Stomach smooth muscle (tissue), 2 donors: ENCODE results near the gene TP73.

Experiments used
- H3K27ac ChIP-seq: one replicate; pipeline ENCODE4 v1.7.0; 2013; ENCODE audit warnings: mild to moderate bottlenecking, low read length, inconsistent platforms
- H3K27me3 ChIP-seq, 2 donors: one replicate each; pipeline ENCODE4 v1.7.0; 2013; ENCODE audit warnings: low read length in 2 of 2; ENCODE audit not compliant: insufficient read depth in 2 of 2, control insufficient read depth in 1 of 2
- H3K36me3 ChIP-seq, 2 donors: one replicate each; pipeline ENCODE4 v1.7.0; 2013; ENCODE audit warnings: low read length in 2 of 2; ENCODE audit not compliant: control insufficient read depth in 2 of 2, insufficient read depth in 2 of 2
- H3K4me1 ChIP-seq: one replicate; pipeline ENCODE4 v1.7.0; 2013; ENCODE audit warnings: low read length; ENCODE audit not compliant: control insufficient read depth, insufficient read depth
- H3K4me3 ChIP-seq, 2 donors: one replicate each; pipeline ENCODE4 v1.7.0; 2013; ENCODE audit warnings: low read length in 2 of 2
- H3K9ac ChIP-seq, 2 donors: one replicate each; pipeline ENCODE4 v1.7.0; 2013; ENCODE audit warnings: low read length in 2 of 2, mild to moderate bottlenecking in 1 of 2
- H3K9me3 ChIP-seq, 2 donors: one replicate each; pipeline ENCODE4 v1.7.0; 2013; ENCODE audit warnings: low read length in 2 of 2; ENCODE audit not compliant: control insufficient read depth in 2 of 2
- donor health status: healthy.
- donor health status: Pancreatic carcinoma.

TP73 gene

DNA sequence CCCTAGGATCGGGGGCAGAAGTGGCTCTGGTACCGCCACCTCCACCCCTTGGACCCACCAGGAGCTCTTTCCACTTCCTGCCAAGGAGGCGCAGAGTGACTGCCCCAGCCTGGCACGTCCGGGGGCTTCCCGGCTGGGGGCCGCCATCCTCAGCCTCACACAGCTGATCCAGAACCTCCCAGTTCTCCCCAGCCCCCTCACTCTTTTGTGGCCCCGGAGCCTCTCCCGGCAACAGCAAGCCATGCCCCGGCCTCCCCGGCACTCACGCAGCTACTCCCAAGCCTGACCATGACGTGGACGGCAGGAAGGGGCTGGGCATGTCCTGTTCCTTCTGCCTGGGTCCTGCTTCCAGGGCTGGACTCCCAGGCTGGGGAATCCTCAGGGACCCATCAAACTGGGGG is 17.1 kb downstream of the TP73 start:
- no peak overlapping the region for H3K27ac ChIP-seq
- H3K4me1 ChIP-seq, result peaks cover 3% of the 10 kb centered on the region
- H3K9ac ChIP-seq, result no peak overlapping the region
- H3K4me3 ChIP-seq, result no peak overlapping the region
- no peaks in the 10 kb centered on the region for H3K36me3 ChIP-seq
- no peaks in the 10 kb centered on the region for H3K9me3 ChIP-seq
- peaks cover 31 to 38% of the 10 kb centered on the region in 2 donors for H3K27me3 ChIP-seq

- Histone ChIP-seq H3K27me3 (peaks cover 32 to 39% of the 10 kb centered on the region in 2 donors), H3K9me3 (no peaks in the 10 kb centered on the region)
These were observed 17.7 kb downstream of the TP73 start for GRCh38 chr1:3669971-3670431.

GRCh38 chr1:3670823-3671265 is 18.5 kb downstream of the TP73 start:
- H3K27ac ChIP-seq, result no peak overlapping the region
- H3K4me1 ChIP-seq, result peaks cover 3% of the 10 kb centered on the region
- no peak overlapping the region for H3K4me3 ChIP-seq
- no peaks in the 10 kb centered on the region for H3K36me3 ChIP-seq
- no peak overlapping the region for H3K9ac ChIP-seq
- peaks cover 32 to 39% of the 10 kb centered on the region in 2 donors for H3K27me3 ChIP-seq
- no peaks in the 10 kb centered on the region for H3K9me3 ChIP-seq

More at GRCh38 chr1:3669971-3670431, 17.7 kb downstream of the TP73 start:
- H3K9ac ChIP-seq, result no peak overlapping the region
- peaks cover 3% of the 10 kb centered on the region for H3K4me1 ChIP-seq
- no peaks in the 10 kb centered on the region for H3K36me3 ChIP-seq
- no peak overlapping the region for H3K27ac ChIP-seq
- H3K4me3 ChIP-seq, result no peak overlapping the region

DNA sequence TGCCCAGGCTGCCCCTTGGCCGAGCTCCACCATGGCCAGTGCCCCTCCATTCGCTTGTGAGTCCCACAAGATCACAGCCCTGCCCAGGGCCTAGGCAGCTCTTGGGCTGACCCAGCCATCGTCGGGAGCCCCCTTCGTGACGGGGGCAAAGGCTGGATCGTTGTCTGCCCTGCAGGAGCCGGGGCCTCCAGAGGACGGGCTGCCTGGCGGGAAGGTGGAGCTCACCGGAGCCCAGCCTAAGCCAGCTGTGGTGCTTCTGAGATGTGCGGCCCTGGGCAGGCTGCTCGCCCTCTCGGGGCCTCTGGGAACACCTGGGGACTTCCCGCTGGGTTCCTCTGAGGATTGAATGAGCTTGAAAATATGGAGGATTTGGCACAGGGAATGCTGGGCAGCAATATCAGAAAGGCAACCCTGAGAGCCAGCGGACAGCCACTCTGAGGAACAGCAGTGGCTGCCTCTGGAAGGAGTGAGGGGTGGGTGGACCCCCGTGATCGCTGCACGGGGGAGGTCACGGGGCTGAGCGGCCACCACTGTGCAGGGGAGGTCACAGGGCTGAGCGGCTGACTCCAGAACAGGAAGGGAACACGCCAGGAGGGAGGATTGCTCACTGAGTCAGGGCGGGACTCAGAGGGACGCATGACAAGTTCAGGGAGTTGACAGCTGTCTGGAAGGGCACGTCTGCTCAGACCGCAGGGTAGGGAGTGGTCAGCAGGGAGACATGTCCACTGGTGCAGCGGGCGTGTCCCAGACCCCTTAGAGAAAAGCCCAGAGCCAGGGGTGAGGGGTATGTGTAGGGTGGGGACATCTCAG is 19.3 kb downstream of the TP73 start:
- H3K4me3 ChIP-seq, result no peak overlapping the region
- no peaks in the 10 kb centered on the region for H3K36me3 ChIP-seq
- peaks cover 3% of the 10 kb centered on the region for H3K4me1 ChIP-seq
- H3K9ac ChIP-seq, result no peak overlapping the region
- H3K9me3 ChIP-seq, result no peaks in the 10 kb centered on the region
- no peak overlapping the region for H3K27ac ChIP-seq
- peaks cover 32 to 39% of the 10 kb centered on the region in 2 donors for H3K27me3 ChIP-seq

DNA sequence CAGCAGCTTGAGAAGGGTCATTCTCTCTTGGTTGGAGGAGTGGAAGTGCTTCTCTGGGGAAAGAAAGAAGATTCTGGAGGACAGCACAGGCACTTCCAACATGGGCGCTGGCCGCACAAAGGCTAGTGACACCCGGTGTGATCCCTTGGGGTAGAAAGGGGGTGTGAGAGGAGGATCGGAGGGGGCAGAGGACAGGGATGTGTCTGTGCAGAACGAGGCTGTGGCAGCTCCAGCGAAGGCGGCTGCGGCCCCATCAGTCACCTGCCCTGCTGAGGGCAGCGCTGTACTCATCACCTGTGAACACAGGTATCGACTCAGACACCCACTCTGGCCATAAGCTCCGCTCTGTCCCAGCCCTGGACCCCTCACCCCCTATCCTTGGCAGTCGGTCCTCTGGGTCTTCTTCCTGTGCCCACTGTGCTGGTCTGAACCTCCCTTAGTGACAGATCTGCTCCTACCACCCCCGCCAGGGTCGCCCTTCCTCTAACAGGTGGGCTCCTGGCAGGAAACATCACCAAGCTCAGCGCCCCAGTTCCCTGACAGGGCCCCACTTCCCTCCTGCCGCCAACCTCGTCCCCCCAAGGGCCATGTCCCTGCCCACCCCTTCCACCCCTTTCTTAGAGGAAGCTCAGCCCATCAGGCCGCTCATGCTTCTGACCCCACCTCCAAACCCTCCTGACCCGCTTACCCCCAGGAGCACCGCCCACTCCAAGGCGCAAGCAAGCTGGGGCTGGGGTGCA is 20.1 kb downstream of the TP73 start:
- no peak overlapping the region for H3K9ac ChIP-seq
- peaks cover 32 to 39% of the 10 kb centered on the region in 2 donors for H3K27me3 ChIP-seq
- no peak overlapping the region for H3K27ac ChIP-seq
- peaks cover 3% of the 10 kb centered on the region for H3K4me1 ChIP-seq
- H3K4me3 ChIP-seq, result no peak overlapping the region
- H3K36me3 ChIP-seq, result no peaks in the 10 kb centered on the region
- H3K9me3 ChIP-seq, result no peaks in the 10 kb centered on the region

GRCh38 chr1:3672971-3673361 is 20.6 kb downstream of the TP73 start:
- Histone ChIP-seq H3K27me3 (peaks cover 29 to 36% of the 10 kb centered on the region in 2 donors), H3K36me3 (no peaks in the 10 kb centered on the region), H3K4me1 (peaks cover 3% of the 10 kb centered on the region), H3K4me3 (no peak overlapping the region), H3K27ac (no peak overlapping the region), H3K9me3 (no peaks in the 10 kb centered on the region), H3K9ac (no peak overlapping the region)

GRCh38 chr1:3673381-3674099 is 21.2 kb downstream of the TP73 start:
- H3K36me3 ChIP-seq, result no peaks in the 10 kb centered on the region
- no peak overlapping the region for H3K9ac ChIP-seq
- H3K4me1 ChIP-seq, result peaks cover 3% of the 10 kb centered on the region
- no peaks in the 10 kb centered on the region for H3K9me3 ChIP-seq
- no peak overlapping the region for H3K4me3 ChIP-seq
- H3K27me3 ChIP-seq, result peaks cover 28 to 36% of the 10 kb centered on the region in 2 donors
- no peak overlapping the region for H3K27ac ChIP-seq

DNA sequence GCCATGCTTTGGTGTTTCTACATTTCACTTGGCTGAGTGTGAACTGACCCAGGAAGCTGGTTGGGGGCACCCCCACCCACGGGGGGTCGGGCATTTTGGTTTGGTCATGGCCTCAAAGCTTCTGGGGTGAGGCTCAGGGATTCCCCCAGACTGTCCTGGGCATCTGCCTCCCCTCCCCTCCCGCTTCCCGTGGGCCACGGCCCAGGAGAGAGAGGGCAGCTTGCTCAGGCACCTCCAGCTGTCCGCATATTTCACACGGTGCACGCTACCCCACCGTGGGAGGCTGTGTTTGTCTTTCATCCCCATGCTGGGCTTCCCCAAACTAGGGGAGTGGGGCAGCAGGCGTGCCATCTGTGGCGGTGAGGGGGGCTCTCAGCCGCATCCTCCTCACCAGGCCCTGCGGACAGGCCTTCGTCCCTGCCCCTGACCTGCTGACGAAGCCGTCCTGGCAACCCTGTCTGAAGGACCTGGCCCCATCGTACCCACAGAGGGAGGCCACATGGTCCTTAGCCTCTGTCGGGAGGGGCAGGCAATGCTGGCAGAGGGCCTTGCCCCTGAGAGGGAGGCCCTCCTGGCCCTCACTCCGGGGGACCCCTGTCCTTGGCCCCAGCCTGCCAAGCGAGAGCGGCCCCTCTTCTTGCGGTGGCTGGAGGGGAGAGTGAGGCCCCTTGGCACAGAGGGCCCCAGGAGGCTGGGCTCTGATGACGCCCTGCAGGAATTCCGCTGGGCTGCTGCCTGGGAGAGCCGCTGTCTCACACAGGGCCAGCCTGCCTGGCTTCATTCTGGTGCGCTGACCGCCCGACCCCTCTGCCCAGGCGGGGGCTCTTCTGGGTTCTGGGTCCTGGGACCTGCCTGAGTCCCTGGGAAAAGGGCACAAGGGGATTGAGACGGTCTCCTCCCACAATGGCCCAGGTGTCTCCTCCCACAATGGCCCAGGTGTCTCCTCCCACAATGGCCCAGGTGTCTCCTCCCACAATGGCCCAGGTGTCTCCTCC is 22.1 kb downstream of the TP73 start:
- Histone ChIP-seq H3K27me3 (peaks cover 22 to 40% of the 10 kb centered on the region in 2 donors), H3K9ac (no peak overlapping the region), H3K4me1 (no peaks in the 10 kb centered on the region), H3K4me3 (no peak overlapping the region), H3K27ac (no peak overlapping the region), H3K9me3 (no peaks in the 10 kb centered on the region), H3K36me3 (no peaks in the 10 kb centered on the region)

DNA sequence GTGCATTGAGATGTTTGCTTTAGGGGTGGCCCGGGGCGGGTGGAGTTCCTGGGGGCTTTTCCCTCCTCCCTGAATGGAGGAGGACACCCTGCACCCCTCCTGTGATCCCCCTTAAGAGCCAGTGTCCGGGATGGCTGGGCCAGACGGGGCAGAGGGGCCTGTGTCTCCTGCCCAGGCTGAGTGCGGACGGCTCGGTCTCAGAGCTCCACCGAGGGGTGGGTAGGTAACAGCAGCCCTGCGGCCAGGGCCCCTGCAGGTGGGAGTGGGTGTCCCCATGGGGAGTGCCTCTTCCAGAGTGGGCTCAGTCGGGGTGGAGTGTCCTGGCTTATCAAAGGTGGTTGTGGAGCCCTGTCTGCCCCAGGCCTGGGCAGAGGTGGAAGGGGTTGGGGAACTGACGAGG is 23.1 kb downstream of the TP73 start:
- Histone ChIP-seq H3K4me3 (no peak overlapping the region), H3K9ac (no peak overlapping the region), H3K27me3 (peaks cover 21 to 39% of the 10 kb centered on the region in 2 donors), H3K36me3 (no peaks in the 10 kb centered on the region), H3K27ac (no peak overlapping the region), H3K4me1 (no peaks in the 10 kb centered on the region), H3K9me3 (no peaks in the 10 kb centered on the region)
